NCI-H446 treated with DMSO at 0.1 percent for 48 hours (cell line): ENCODE data around the gene ZNF341.
A peak's percentile ranks its signal among the peaks of the same experiment; 100 is the strongest.
"Not testable (repeated sequence)": the region's sequence is repeated elsewhere in the genome, so short reads cannot be mapped to it uniquely, and the experiment has no call there.

ENCODE experiments used
- DNase-seq: peaks from one replicate; lab custom pipeline; 2025; lab: John Stamatoyannopoulos, UW

Gene ZNF341

GRCh38 chr20:33730946-33731692 lies 677 bp upstream of the ZNF341 start:
- DNase-seq, result no peak

- peak; percentile 88 for DNase-seq
Measured at GRCh38 chr20:33732166-33732970, 572 bp downstream of the ZNF341 start.

- DNase-seq, result no peak
Measured at GRCh38 chr20:33733654-33734576, 2.1 kb downstream of the ZNF341 start.

GRCh38 chr20:33736962-33737361 lies 5.2 kb downstream of the ZNF341 start:
- DNase-seq, result no peak

GRCh38 chr20:33739493-33739892 lies 7.7 kb downstream of the ZNF341 start:
- DNase-seq, result no peak

GRCh38 chr20:33740189-33740588 lies 8.4 kb downstream of the ZNF341 start:
- no peak for DNase-seq

- DNase-seq, result no peak
Measured at GRCh38 chr20:33744181-33744580, 12.4 kb downstream of the ZNF341 start.

- no peak for DNase-seq
Measured at GRCh38 chr20:33744773-33745385, 13.1 kb downstream of the ZNF341 start.

- no peak for DNase-seq
Measured at GRCh38 chr20:33746325-33746998, 14.7 kb downstream of the ZNF341 start.

- no peak for DNase-seq
Measured at GRCh38 chr20:33751775-33752174, 20.0 kb downstream of the ZNF341 start.

- no peak for DNase-seq
Measured at GRCh38 chr20:33753143-33753542, 21.3 kb downstream of the ZNF341 start.

GRCh38 chr20:33753763-33754162 lies 22.0 kb downstream of the ZNF341 start:
- DNase-seq, result no peak

- not testable (repeated sequence) for DNase-seq
Measured at GRCh38 chr20:33755936-33756490, 24.2 kb downstream of the ZNF341 start.

GRCh38 chr20:33757046-33757445 lies 25.2 kb downstream of the ZNF341 start:
- no peak for DNase-seq

- DNase-seq, result no peak
Measured at GRCh38 chr20:33757458-33757857, 25.7 kb downstream of the ZNF341 start.

GRCh38 chr20:33761698-33762250 lies 30.0 kb downstream of the ZNF341 start:
- no peak for DNase-seq

GRCh38 chr20:33765099-33765498 lies 33.3 kb downstream of the ZNF341 start:
- no peak for DNase-seq

GRCh38 chr20:33765592-33765991 lies 33.8 kb downstream of the ZNF341 start:
- no peak for DNase-seq

GRCh38 chr20:33766686-33767085 lies 34.9 kb downstream of the ZNF341 start:
- DNase-seq, result no peak

GRCh38 chr20:33767777-33768138 lies 36.0 kb downstream of the ZNF341 start:
- DNase-seq, result no peak

GRCh38 chr20:33769043-33769442 lies 37.2 kb downstream of the ZNF341 start:
- DNase-seq, result no peak
